Mucosa of rectum (tissue), 2 donors: ENCODE measurements around the gene ADNP2.

Source experiments
- H3K27ac ChIP-seq, 2 donors: one replicate each; pipeline ENCODE4 v1.7.0; 2013; ENCODE audit warnings: inconsistent platforms in 2 of 2, low read depth in 2 of 2, low read length in 2 of 2
- H3K27me3 ChIP-seq, 2 donors: one replicate each; pipeline ENCODE4 v1.7.0; 2013; ENCODE audit warnings: low read length in 2 of 2; ENCODE audit not compliant: control insufficient read depth in 2 of 2, insufficient read depth in 2 of 2
- H3K36me3 ChIP-seq, 2 donors: one replicate each; pipeline ENCODE4 v1.7.0; 2013; ENCODE audit warnings: low read length in 2 of 2; ENCODE audit not compliant: control insufficient read depth in 2 of 2, insufficient read depth in 2 of 2
- H3K4me1 ChIP-seq, 2 donors: one replicate each; pipeline ENCODE4 v1.7.0; 2013; ENCODE audit warnings: low read length in 2 of 2, mild to moderate bottlenecking in 1 of 2; ENCODE audit not compliant: control insufficient read depth in 2 of 2, insufficient read depth in 2 of 2
- H3K4me3 ChIP-seq, 2 donors: one replicate each; pipeline ENCODE4 v1.7.0; 2013; ENCODE audit warnings: low read length in 2 of 2
- H3K9ac ChIP-seq, 2 donors: one replicate each; pipeline ENCODE4 v1.7.0; 2013; ENCODE audit warnings: low read length in 2 of 2, low read depth in 1 of 2, mild to moderate bottlenecking in 1 of 2
- H3K9me3 ChIP-seq, 2 donors: one replicate each; pipeline ENCODE4 v1.7.0; 2013; ENCODE audit warnings: low read length in 2 of 2; ENCODE audit not compliant: control insufficient read depth in 2 of 2
- donor health status: healthy.
- donor health status: Normal muscosa, but diverticular disease.

ADNP2 gene, protein sequence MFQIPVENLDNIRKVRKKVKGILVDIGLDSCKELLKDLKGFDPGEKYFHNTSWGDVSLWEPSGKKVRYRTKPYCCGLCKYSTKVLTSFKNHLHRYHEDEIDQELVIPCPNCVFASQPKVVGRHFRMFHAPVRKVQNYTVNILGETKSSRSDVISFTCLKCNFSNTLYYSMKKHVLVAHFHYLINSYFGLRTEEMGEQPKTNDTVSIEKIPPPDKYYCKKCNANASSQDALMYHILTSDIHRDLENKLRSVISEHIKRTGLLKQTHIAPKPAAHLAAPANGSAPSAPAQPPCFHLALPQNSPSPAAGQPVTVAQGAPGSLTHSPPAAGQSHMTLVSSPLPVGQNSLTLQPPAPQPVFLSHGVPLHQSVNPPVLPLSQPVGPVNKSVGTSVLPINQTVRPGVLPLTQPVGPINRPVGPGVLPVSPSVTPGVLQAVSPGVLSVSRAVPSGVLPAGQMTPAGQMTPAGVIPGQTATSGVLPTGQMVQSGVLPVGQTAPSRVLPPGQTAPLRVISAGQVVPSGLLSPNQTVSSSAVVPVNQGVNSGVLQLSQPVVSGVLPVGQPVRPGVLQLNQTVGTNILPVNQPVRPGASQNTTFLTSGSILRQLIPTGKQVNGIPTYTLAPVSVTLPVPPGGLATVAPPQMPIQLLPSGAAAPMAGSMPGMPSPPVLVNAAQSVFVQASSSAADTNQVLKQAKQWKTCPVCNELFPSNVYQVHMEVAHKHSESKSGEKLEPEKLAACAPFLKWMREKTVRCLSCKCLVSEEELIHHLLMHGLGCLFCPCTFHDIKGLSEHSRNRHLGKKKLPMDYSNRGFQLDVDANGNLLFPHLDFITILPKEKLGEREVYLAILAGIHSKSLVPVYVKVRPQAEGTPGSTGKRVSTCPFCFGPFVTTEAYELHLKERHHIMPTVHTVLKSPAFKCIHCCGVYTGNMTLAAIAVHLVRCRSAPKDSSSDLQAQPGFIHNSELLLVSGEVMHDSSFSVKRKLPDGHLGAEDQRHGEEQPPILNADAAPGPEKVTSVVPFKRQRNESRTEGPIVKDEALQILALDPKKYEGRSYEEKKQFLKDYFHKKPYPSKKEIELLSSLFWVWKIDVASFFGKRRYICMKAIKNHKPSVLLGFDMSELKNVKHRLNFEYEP

DNA sequence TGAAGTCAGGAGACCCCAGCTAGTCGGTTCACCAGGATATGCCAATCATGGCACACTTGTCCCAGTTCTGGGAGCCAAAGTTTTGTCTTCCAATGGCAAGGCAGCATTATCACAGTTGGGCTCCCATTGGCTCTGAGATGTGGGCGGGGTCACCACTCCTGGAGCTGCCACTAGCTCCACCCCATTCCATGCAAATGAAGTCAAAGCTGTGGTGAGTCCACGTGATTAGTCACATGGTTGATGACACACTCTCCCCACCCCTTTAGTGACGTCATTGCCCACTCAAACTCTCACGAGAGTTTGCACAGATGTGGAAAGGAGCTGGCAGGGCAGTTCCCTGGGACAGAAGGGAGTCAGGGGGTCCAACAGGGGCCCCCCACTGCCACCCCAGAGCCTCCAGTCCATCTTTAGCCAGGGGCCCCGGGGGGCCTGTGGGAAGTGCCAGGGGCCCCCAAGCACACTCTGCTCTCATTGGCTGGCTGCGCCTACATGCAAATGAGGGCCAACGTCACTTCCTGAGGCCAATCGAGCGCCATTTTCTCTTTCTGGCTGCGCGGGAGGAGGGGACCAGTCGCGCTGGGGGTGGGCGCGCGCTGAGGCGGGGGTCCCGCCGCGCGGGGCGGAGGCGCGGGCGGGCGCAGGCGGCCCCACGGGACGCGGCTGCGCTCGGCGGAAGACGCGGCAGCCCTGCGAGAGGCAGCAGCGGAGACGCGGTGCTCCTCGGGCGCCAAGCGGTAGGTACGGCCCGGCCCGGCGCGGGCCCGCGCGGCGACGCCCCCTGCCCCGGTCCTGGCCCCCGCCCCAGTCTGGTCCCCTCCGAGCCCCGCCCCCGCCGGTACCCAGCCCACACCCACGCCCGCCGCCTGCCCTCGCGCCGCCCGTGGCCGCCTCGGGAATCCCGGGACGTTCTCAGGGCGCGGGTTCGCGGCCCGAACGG lies at the start of gene ADNP2:
ADNP2 (plus strand) TSS at position 524 of the 937 bp plus-strand sequence. CDS start 8,281 bp downstream, outside the sequence.
- H3K9ac ChIP-seq, result peak within 1 kb of the TSS; percentile 61 to 81
- peak within 1 kb of the TSS; percentile 79 for H3K27ac ChIP-seq
- H3K27me3 ChIP-seq, result no peaks in the 10 kb centered on the region
- H3K4me1 ChIP-seq, result peaks cover 7 to 8% of the 10 kb centered on the region in 2 donors
- peak within 1 kb of the TSS; percentile 78 to 85 for H3K4me3 ChIP-seq
- H3K9me3 ChIP-seq, result no peaks in the 10 kb centered on the region
- H3K36me3 ChIP-seq, result peaks cover 0 to 2% of the 10 kb centered on the region in 2 donors

DNA sequence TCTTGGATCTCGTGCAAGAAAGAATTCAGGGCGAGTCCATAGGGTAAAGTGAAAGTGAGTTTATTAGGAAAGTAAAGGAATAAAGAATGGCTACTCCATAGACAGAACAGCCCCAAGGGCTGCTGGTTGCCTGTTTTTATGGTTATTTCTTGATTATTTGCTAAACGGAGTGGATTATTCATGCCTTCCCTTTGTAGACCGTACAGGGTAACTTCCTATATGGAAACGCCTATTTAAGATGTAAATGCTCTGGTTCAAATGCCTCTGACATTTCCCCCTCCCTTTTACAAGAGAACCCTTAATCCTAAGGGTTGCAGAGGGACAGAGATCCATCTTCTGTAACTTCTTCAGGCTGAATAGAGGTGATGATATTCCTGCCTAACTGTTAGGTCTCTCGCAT lies 49.1 kb upstream of the ADNP2 start:
- Histone ChIP-seq H3K4me3 (no peak overlapping the region), H3K4me1 (no peaks in the 10 kb centered on the region), H3K9me3 (peaks cover 6% of the 10 kb centered on the region in 2 donors), H3K36me3 (no peaks in the 10 kb centered on the region), H3K27me3 (no peaks in the 10 kb centered on the region), H3K9ac (no peak overlapping the region), H3K27ac (no peak overlapping the region)

DNA sequence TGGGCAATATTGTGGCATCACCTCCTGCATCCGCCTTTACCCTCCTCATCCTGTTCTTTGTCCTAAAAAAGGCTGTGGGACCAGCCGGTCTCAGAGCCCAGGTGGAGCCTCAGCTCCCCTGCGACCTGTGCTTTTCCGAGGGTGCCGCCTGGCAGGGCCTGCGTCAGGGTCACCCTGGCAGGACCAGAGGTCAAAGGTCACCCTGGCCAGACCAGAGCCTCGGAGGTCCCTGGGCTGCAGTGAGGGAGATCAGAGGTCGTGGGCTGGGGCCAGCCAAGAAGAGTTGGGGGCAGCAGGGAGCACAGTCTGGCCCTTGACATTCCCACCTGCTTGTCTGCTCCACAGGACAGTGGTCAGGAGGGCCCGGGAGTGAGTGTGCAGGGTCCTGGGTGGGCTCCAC lies 43.4 kb upstream of the ADNP2 start:
- no peaks in the 10 kb centered on the region for H3K27me3 ChIP-seq
- H3K27ac ChIP-seq, result no peak overlapping the region
- H3K9me3 ChIP-seq, result no peaks in the 10 kb centered on the region
- no peaks in the 10 kb centered on the region for H3K4me1 ChIP-seq
- no peak overlapping the region for H3K4me3 ChIP-seq
- H3K9ac ChIP-seq, result no peak overlapping the region
- no peaks in the 10 kb centered on the region for H3K36me3 ChIP-seq

DNA sequence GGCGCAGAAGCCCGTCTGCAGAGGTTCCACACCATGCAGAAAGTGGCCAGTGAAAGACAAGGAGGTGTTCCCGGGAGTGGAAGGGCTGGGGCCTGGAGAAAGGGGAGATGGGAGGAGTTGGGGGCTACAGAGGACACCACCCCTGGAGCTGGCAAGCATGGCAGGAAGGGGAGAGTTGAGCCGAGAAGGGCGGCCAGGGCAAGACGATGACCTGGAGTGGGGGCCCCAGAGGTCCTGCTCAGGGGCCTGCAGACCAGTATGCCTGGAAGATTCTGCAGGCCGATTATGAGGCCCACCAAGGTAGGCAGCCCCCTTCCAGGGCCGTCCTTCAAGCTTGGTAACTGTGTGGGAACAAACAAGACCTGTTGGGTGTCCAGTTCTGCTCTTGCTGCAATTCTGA lies 41.7 kb upstream of the ADNP2 start:
- Histone ChIP-seq H3K4me3 (no peak overlapping the region), H3K4me1 (no peaks in the 10 kb centered on the region), H3K27ac (no peak overlapping the region), H3K9me3 (no peaks in the 10 kb centered on the region), H3K36me3 (no peaks in the 10 kb centered on the region), H3K9ac (no peak overlapping the region), H3K27me3 (no peaks in the 10 kb centered on the region)

DNA sequence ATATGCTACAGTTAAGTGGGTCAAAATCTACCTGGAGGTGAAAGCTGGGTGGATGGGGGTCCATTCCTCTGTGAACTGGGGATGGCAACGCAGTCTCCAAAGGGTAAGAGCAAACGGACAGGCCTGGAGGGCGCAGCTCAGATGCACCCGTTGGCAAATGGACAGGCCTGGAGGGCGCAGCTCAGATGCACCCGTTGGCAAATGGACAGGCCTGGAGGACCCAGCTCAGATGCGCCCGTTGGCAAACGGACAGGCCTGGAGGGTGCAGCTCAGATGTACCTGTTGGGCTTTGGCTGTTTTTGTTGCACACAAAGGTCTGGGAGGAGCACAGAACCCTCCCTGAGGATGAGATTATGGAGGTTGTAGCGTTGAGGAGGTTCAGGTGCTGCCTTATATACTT lies 41.2 kb upstream of the ADNP2 start:
- Histone ChIP-seq H3K9ac (no peak overlapping the region), H3K4me3 (no peak overlapping the region), H3K4me1 (no peaks in the 10 kb centered on the region), H3K27me3 (no peaks in the 10 kb centered on the region), H3K36me3 (no peaks in the 10 kb centered on the region), H3K9me3 (no peaks in the 10 kb centered on the region), H3K27ac (no peak overlapping the region)

DNA sequence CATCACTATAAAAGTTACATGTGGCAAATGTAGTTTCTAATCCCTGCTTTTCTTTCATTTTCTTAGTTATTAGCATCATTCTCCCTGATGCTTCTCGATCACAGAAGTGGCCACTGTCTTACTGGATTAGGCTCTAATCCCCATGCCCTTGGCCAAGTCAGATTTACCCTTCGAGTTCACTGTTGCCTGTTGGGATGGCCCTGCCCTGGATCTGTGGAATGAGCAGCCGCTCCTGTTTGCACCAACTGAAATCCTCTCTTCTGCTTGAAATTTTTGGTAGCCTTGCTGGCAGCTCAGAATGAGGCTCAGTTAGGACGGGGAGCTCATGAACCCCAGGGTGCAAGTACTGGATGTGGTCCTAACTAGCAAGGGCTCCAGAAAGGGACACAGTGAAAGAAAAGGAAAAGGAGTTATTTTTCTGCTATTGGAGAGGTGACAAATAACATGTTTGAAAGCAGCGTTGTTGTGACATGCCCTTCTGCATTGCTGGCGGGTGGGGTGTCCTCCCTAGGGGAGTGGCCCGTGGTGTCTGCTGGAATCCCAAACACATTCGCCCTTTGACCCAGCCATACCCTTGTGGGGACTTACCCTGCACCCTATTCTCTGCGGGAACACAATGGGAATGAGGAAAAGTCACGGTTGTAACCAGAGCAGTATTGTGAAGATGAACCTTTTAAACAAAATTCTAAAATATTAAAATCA lies 40.3 kb upstream of the ADNP2 start:
- H3K4me1 ChIP-seq, result no peaks in the 10 kb centered on the region
- no peak overlapping the region for H3K9ac ChIP-seq
- no peaks in the 10 kb centered on the region for H3K9me3 ChIP-seq
- H3K36me3 ChIP-seq, result no peaks in the 10 kb centered on the region
- no peak overlapping the region for H3K4me3 ChIP-seq
- H3K27ac ChIP-seq, result no peak overlapping the region
- no peaks in the 10 kb centered on the region for H3K27me3 ChIP-seq

DNA sequence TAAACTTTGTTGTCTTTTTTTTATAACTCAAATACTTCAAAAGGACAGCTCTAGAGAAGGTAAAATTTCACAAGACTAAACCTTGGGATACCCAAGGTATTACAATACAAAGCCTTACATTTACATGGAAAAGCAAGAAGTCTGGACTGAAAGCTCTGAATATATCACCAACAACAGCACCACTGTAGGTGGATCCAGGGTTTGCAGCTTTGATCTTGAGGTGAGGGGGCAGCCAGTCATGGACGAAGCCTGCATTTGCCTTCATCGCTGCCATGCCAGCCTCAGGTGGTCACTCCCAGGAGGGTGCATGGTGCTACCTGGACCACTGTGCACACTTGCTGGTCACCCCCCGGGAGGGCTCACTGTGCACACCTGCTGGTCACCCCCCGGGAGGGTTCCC lies 38.2 kb upstream of the ADNP2 start:
- Histone ChIP-seq H3K27me3 (no peaks in the 10 kb centered on the region), H3K4me3 (no peak overlapping the region), H3K9ac (no peak overlapping the region), H3K36me3 (no peaks in the 10 kb centered on the region), H3K27ac (no peak overlapping the region), H3K9me3 (no peaks in the 10 kb centered on the region), H3K4me1 (no peaks in the 10 kb centered on the region)

DNA sequence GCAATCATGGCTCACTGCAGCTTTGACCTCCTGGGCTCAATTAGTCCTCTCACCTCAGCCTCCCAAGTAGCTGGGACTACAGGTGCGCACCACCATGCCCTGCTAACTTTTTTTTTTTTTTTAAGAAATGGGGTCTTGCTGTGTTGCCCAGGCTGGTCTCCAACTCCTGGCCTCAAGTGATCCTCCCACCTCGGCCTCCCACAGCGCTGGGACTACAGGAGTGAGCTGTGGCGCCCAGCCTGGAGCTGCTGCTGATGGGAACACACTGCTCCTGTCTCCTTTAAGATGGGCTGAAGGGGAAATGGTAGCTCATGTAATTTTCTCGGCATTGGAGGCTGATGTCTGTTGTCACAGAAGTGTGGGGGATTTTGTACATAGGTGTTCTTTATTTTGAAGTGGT lies 34.9 kb upstream of the ADNP2 start:
- Histone ChIP-seq H3K4me3 (no peak overlapping the region), H3K9ac (no peak overlapping the region), H3K9me3 (no peaks in the 10 kb centered on the region), H3K27ac (no peak overlapping the region), H3K4me1 (no peaks in the 10 kb centered on the region), H3K27me3 (no peaks in the 10 kb centered on the region), H3K36me3 (no peaks in the 10 kb centered on the region)

DNA sequence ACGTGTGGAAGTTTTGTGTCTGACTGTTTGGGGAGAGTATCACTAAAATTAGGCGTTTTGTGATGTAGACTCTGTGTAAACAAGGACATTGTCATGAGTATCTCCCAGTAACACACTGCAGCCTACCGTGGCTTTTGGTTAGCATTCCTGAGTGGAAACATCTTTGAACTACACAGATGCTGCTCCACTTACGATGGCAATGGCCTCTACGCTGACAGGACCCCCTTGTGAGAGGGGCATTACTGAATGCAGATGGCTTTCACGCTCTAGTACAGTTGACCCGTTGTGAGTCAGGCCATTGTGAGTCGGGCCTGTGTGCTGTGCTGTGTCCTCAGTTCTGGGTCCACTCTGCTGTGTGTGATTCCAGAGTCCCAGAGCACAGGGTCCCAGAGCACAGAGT lies 34.4 kb upstream of the ADNP2 start:
- H3K27ac ChIP-seq, result no peak overlapping the region
- no peaks in the 10 kb centered on the region for H3K9me3 ChIP-seq
- no peak overlapping the region for H3K4me3 ChIP-seq
- no peaks in the 10 kb centered on the region for H3K4me1 ChIP-seq
- H3K9ac ChIP-seq, result no peak overlapping the region
- H3K27me3 ChIP-seq, result no peaks in the 10 kb centered on the region
- no peaks in the 10 kb centered on the region for H3K36me3 ChIP-seq
